SJSA1 (cell line): ENCODE results near the gene CDH23. TPM values are rescaled to one million over a fixed set of nuclear protein-coding genes. Genes with fewer than 3 reads are reported as not detected.

Experiments
- DNase-seq, 2 experiments: peaks; one replicate each; pipeline ENCODE4 v3.0.0-alpha.2; 2015 to 2020; ENCODE audit warnings: low spot score in 2 of 2, low read depth in 1 of 2
- H3K27ac ChIP-seq: fragments of 250-450 bp; sonication (Bioruptor Pico); 2 replicates; pipeline ENCODE4 v1.5.1; 2020; ENCODE audit warnings: mild to moderate bottlenecking, moderate library complexity
- H3K27me3 ChIP-seq: fragments of 250-450 bp; sonication (Bioruptor Pico); replicated peaks from 2 replicates; pipeline ENCODE4 v1.5.1; 2020; ENCODE audit warnings: mild to moderate bottlenecking, moderate library complexity
- H3K36me3 ChIP-seq: fragments of 250-450 bp; sonication (Bioruptor Pico); 2 replicates; pipeline ENCODE4 v1.5.1; 2020; ENCODE audit warnings: mild to moderate bottlenecking
- H3K4me1 ChIP-seq: fragments of 250-450 bp; sonication (Bioruptor Pico); replicated peaks from 2 replicates; pipeline ENCODE4 v1.6.1; 2021; ENCODE audit warnings: mild to moderate bottlenecking
- H3K4me3 ChIP-seq: fragments of 250-450 bp; sonication (Bioruptor Pico); 2 replicates; pipeline ENCODE4 v1.5.1; 2020; ENCODE audit warnings: mild to moderate bottlenecking
- H3K9me3 ChIP-seq: fragments of 250-450 bp; sonication (Bioruptor Pico); replicated peaks from 2 replicates; pipeline ENCODE4 v1.5.1; 2020; ENCODE audit warnings: mild to moderate bottlenecking
- total RNA-seq: library from RNA; depleted of rRNA; stranded (reverse); fragments of >200 nt; shearing (Covaris generic); gene quantifications from 2 replicates; pipeline ENCODE4 v1.2.3, GENCODE V29; 2014

Gene CDH23
- total RNA-seq, 1 experiment from 2014 or later = 0.37 TPM

GRCh38 chr10:71683301-71683700, 286.6 kb downstream of the CDH23 start:
- Histone ChIP-seq H3K27ac (no peak overlapping the region), H3K4me3 (no peak overlapping the region), H3K4me1 (no peaks in the 10 kb centered on the region), H3K36me3 (no peaks in the 10 kb centered on the region), H3K27me3 (no peaks in the 10 kb centered on the region), H3K9me3 (no peaks in the 10 kb centered on the region)
- DNase-seq = no peak

GRCh38 chr10:71684356-71685173, 287.8 kb downstream of the CDH23 start:
- H3K36me3 ChIP-seq = no peaks in the 10 kb centered on the region
- H3K4me3 ChIP-seq = no peak overlapping the region
- no peaks in the 10 kb centered on the region for H3K27me3 ChIP-seq
- H3K27ac ChIP-seq = no peak overlapping the region
- no peak for DNase-seq
- no peaks in the 10 kb centered on the region for H3K4me1 ChIP-seq
- no peaks in the 10 kb centered on the region for H3K9me3 ChIP-seq

GRCh38 chr10:71685554-71686232, 289.0 kb downstream of the CDH23 start:
- Histone ChIP-seq H3K4me3 (no peak overlapping the region), H3K9me3 (no peaks in the 10 kb centered on the region), H3K27ac (no peak overlapping the region), H3K27me3 (no peaks in the 10 kb centered on the region), H3K36me3 (no peaks in the 10 kb centered on the region), H3K4me1 (no peaks in the 10 kb centered on the region)
- DNase-seq = no peak

GRCh38 chr10:71687077-71687476, 290.4 kb downstream of the CDH23 start:
- no peak for DNase-seq
- H3K9me3 ChIP-seq = no peaks in the 10 kb centered on the region
- H3K4me3 ChIP-seq = no peak overlapping the region
- H3K4me1 ChIP-seq = no peaks in the 10 kb centered on the region
- H3K36me3 ChIP-seq = no peaks in the 10 kb centered on the region
- no peaks in the 10 kb centered on the region for H3K27me3 ChIP-seq
- no peak overlapping the region for H3K27ac ChIP-seq

GRCh38 chr10:71687480-71687879, 290.8 kb downstream of the CDH23 start:
- no peak overlapping the region for H3K27ac ChIP-seq
- no peak for DNase-seq
- H3K4me3 ChIP-seq = no peak overlapping the region
- no peaks in the 10 kb centered on the region for H3K36me3 ChIP-seq
- H3K9me3 ChIP-seq = no peaks in the 10 kb centered on the region
- no peaks in the 10 kb centered on the region for H3K27me3 ChIP-seq
- H3K4me1 ChIP-seq = no peaks in the 10 kb centered on the region

- no peaks in the 10 kb centered on the region for H3K27me3 ChIP-seq
- H3K4me1 ChIP-seq = peaks cover 4% of the 10 kb centered on the region
- no peaks in the 10 kb centered on the region for H3K9me3 ChIP-seq
- no peak for DNase-seq
- H3K27ac ChIP-seq = no peak overlapping the region
- no peak overlapping the region for H3K4me3 ChIP-seq
- no peaks in the 10 kb centered on the region for H3K36me3 ChIP-seq
These were observed 291.5 kb downstream of the CDH23 start for GRCh38 chr10:71688256-71688655.

- no peaks in the 10 kb centered on the region for H3K36me3 ChIP-seq
- peaks cover 14% of the 10 kb centered on the region for H3K4me1 ChIP-seq
- no peak for DNase-seq
- H3K4me3 ChIP-seq = no peak overlapping the region
- no peaks in the 10 kb centered on the region for H3K27me3 ChIP-seq
- H3K9me3 ChIP-seq = no peaks in the 10 kb centered on the region
- no peak overlapping the region for H3K27ac ChIP-seq
These were observed 293.5 kb downstream of the CDH23 start for GRCh38 chr10:71690094-71690720.

- Histone ChIP-seq H3K36me3 (no peaks in the 10 kb centered on the region), H3K4me1 (peaks cover 14% of the 10 kb centered on the region), H3K27me3 (no peaks in the 10 kb centered on the region), H3K27ac (no peak overlapping the region), H3K4me3 (no peak overlapping the region), H3K9me3 (no peaks in the 10 kb centered on the region)
- no peak for DNase-seq
These were observed 294.7 kb downstream of the CDH23 start for GRCh38 chr10:71691405-71691804.

- no peak overlapping the region for H3K27ac ChIP-seq
- no peaks in the 10 kb centered on the region for H3K9me3 ChIP-seq
- no peak overlapping the region for H3K4me3 ChIP-seq
- DNase-seq = no peak
- H3K27me3 ChIP-seq = no peaks in the 10 kb centered on the region
- no peaks in the 10 kb centered on the region for H3K36me3 ChIP-seq
- peaks cover 14% of the 10 kb centered on the region for H3K4me1 ChIP-seq
These were observed 296.0 kb downstream of the CDH23 start for GRCh38 chr10:71692598-71693306.

- H3K27ac ChIP-seq = no peak overlapping the region
- peaks cover 14% of the 10 kb centered on the region for H3K4me1 ChIP-seq
- H3K36me3 ChIP-seq = no peaks in the 10 kb centered on the region
- peak in 1 of 2 experiments; percentile 47 for DNase-seq
- H3K27me3 ChIP-seq = no peaks in the 10 kb centered on the region
- no peaks in the 10 kb centered on the region for H3K9me3 ChIP-seq
- no peak overlapping the region for H3K4me3 ChIP-seq
These were observed 296.7 kb downstream of the CDH23 start for GRCh38 chr10:71693377-71693776.

GRCh38 chr10:71694039-71694501, 297.4 kb downstream of the CDH23 start:
- H3K27ac ChIP-seq = no peak overlapping the region
- DNase-seq = no peak
- H3K9me3 ChIP-seq = no peaks in the 10 kb centered on the region
- no peaks in the 10 kb centered on the region for H3K36me3 ChIP-seq
- H3K4me3 ChIP-seq = no peak overlapping the region
- peaks cover 14% of the 10 kb centered on the region for H3K4me1 ChIP-seq
- H3K27me3 ChIP-seq = no peaks in the 10 kb centered on the region

- H3K27me3 ChIP-seq = no peaks in the 10 kb centered on the region
- no peak overlapping the region for H3K27ac ChIP-seq
- H3K9me3 ChIP-seq = no peaks in the 10 kb centered on the region
- no peaks in the 10 kb centered on the region for H3K36me3 ChIP-seq
- H3K4me1 ChIP-seq = peaks cover 14% of the 10 kb centered on the region
- DNase-seq = no peak
- no peak overlapping the region for H3K4me3 ChIP-seq
These were observed 297.8 kb downstream of the CDH23 start for GRCh38 chr10:71694567-71694968.
